Nephron progenitor cell (in vitro differentiated cells): ENCODE measurements around the gene SND1.

ENCODE experiments used
- DNase-seq: peaks from one replicate; pipeline ENCODE4 v3.0.0; 2021
- H3K27ac Mint-ChIP-seq: 2 replicates; pipeline ENCODE4 v1.8.0; 2021; ENCODE audit warnings: mild to moderate bottlenecking, moderate library complexity, mixed read lengths
- H3K27me3 Mint-ChIP-seq: 2 replicates; pipeline ENCODE4 v1.8.0; 2021; ENCODE audit warnings: mild to moderate bottlenecking, low read depth, mixed read lengths; ENCODE audit not compliant: poor library complexity
- H3K36me3 Mint-ChIP-seq: 2 replicates; pipeline ENCODE4 v1.8.0; 2021; ENCODE audit warnings: low read depth, mixed read lengths
- H3K4me1 Mint-ChIP-seq: 2 replicates; pipeline ENCODE4 v1.8.0; 2021; ENCODE audit warnings: mixed read lengths
- H3K4me3 Mint-ChIP-seq: 2 replicates; pipeline ENCODE4 v1.8.0; 2021; ENCODE audit warnings: mild to moderate bottlenecking, moderate library complexity, mixed read lengths
- H3K9me3 Mint-ChIP-seq: 2 replicates; pipeline ENCODE4 v1.8.0; 2021; ENCODE audit warnings: mild to moderate bottlenecking, moderate library complexity, mixed read lengths
- CTCF ChIP-seq: fragments of 200-600 bp; sonication (generic); IDR thresholded peaks from 2 replicates; pipeline ENCODE4 v1.5.0; 2021; ENCODE audit warnings: antibody characterized with exemption

The SND1 gene

DNA sequence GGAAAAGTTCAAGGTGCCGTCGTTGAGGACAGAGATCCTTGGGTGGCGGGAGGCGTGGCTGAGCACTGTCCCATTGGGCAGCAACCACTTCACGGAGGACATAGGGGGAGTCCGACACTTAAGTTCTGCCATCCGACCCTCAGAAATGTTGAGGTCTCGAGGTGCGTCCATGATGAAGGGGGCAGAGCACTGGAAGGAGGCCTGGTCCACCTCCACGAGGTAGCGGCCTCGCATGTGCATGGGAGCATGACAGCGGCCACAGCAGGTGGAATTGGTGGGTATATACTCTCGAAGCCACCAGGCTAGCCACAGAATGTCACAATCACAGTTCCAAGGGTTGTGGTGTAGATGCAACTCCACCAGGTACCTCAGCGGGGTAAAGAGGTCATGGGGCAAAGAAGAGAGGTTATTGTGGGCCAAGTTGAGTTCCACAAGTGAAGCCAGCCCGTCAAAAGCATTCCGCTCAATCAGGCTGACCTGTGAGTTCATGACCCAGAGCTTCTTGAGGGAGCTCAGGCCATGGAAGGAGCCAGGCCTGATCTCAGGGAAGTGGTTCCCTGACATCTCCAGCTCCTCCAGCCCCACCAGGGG is 377.5 kb downstream of the SND1 start:
- H3K9me3 Mint-ChIP-seq = no peaks in the 10 kb centered on the region
- no peak for TF ChIP-seq CTCF
- H3K4me1 Mint-ChIP-seq = peaks cover 52% of the 10 kb centered on the region
- H3K27me3 Mint-ChIP-seq = peaks cover 27% of the 10 kb centered on the region
- peaks cover 13% of the 10 kb centered on the region for H3K36me3 Mint-ChIP-seq
- H3K27ac Mint-ChIP-seq = no peak overlapping the region
- H3K4me3 Mint-ChIP-seq = peak overlapping the region; percentile 79
- no peak for DNase-seq

- H3K27ac Mint-ChIP-seq = no peak overlapping the region
- no peak for TF ChIP-seq CTCF
- peaks cover 28% of the 10 kb centered on the region for H3K27me3 Mint-ChIP-seq
- DNase-seq = no peak
- H3K9me3 Mint-ChIP-seq = no peaks in the 10 kb centered on the region
- peak overlapping the region; percentile 79 for H3K4me3 Mint-ChIP-seq
- H3K4me1 Mint-ChIP-seq = peaks cover 51% of the 10 kb centered on the region
- peaks cover 13% of the 10 kb centered on the region for H3K36me3 Mint-ChIP-seq
These were observed 378.3 kb downstream of the SND1 start for GRCh38 chr7:128030263-128030653.

DNA sequence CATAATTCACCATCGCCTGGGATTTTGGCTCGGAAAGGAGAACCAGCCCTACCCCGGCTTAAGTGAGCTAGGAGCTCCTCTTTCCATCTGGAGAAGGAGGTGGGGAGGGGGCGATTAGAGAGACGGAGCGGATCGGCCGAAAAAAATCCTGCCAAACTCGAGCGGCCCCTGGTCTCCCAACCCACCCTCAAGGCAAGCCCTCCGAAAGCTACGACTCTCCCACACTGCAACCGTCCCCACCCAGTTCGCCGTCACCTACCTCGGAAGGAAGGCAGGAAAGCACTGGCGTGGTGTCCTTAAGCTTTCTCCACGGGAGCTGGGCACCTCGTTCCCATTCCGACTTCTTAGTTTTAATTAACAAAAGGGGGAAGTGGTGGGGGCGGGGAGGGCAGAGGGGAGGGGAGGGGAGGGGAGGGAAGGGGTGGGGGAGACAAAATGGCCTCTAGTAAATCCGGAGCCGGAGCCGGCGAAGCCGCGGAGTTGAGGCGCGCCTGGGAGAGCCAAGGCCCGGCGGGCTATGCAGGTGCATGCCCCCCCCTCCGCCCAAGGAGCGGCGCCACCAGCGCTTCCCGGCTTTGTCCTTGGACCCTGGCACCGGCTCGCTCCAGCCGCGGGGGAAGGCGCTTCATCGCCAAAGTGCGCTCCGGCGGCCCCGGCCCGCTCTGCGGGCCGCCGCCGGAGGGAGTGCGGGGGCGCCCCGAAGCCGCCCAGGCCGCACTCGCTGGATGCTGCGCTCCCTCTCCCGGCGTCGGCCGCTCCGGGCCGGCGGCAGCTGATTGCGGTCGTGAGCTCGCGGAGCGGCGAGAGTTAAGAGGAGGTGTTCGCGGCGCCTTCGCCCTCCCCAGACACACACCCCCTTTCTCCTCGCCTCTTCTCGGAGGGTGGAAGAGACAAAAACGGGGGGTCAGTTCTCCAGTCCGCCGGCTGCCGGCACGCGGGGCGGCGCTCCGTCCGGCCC is 378.9 kb downstream of the SND1 start, which contains the start of gene LRRC4:
Gene LRRC4, minus strand, starts transcription at position 784 of the 958 bp plus-strand sequence. CDS start 797 bp downstream, outside the sequence.
- H3K4me1 Mint-ChIP-seq = peaks cover 48% of the 10 kb centered on the region
- no peak for TF ChIP-seq CTCF
- H3K4me3 Mint-ChIP-seq = peak within 1 kb of the TSS; percentile 89
- H3K9me3 Mint-ChIP-seq = no peaks in the 10 kb centered on the region
- peaks cover 28% of the 10 kb centered on the region for H3K27me3 Mint-ChIP-seq
- peak; percentile 57 for DNase-seq
- H3K27ac Mint-ChIP-seq = no peak within 1 kb of the TSS
- H3K36me3 Mint-ChIP-seq = peaks cover 13% of the 10 kb centered on the region

GRCh38 chr7:128031901-128032604 is 380.1 kb downstream of the SND1 start:
- no peaks in the 10 kb centered on the region for H3K9me3 Mint-ChIP-seq
- DNase-seq = peak; percentile 70
- TF ChIP-seq CTCF = peak; percentile 8
- peaks cover 13% of the 10 kb centered on the region for H3K36me3 Mint-ChIP-seq
- H3K4me1 Mint-ChIP-seq = peaks cover 43% of the 10 kb centered on the region
- no peak overlapping the region for H3K27ac Mint-ChIP-seq
- peak overlapping the region; percentile 89 for H3K4me3 Mint-ChIP-seq
- peaks cover 28% of the 10 kb centered on the region for H3K27me3 Mint-ChIP-seq

DNA sequence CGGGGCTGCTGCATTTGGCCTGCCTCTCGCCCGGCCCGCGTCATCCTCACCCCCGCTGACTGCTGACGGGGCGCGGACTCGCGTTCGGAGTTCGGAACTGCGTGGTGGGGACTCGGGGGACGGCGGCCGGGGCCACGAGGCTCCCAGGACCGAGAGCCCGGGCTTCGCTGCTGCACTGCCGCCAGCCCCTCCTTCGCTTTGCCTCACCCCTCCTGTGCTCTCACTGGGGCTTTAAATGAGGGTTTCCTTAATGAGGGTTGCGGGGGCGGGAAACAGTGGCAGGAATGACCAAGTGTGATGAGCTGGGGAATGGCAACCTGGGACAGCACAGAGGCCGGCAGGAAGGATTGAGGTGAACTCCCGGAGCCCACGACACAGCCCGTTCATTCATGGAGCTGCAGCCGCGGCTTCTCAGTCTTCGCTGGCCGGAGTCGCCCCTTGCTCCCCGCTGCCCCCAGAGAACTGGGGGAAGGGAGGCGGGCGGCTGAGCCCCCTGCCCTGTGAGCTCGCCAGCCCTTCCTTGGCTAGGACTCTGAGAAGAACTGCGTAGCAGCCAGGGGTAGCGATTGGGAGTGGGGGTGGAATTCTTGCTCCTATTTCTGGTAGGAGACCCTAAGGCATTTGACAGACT is 380.7 kb downstream of the SND1 start:
- H3K27me3 Mint-ChIP-seq = peaks cover 28% of the 10 kb centered on the region
- peak overlapping the region; percentile 81 for H3K4me3 Mint-ChIP-seq
- H3K9me3 Mint-ChIP-seq = no peaks in the 10 kb centered on the region
- peaks cover 37% of the 10 kb centered on the region for H3K4me1 Mint-ChIP-seq
- H3K27ac Mint-ChIP-seq = no peak overlapping the region
- no peak for TF ChIP-seq CTCF
- peaks cover 13% of the 10 kb centered on the region for H3K36me3 Mint-ChIP-seq
- DNase-seq = no peak
